ENCODE measurements around the gene VWA8. TPM values are rescaled to one million over a fixed set of nuclear protein-coding genes. Genes with fewer than 3 reads are reported as not detected.
A peak's percentile ranks its signal among the peaks of the same experiment; 100 is the strongest.

VWA8 gene
- total RNA-seq, 5 donors from 2014 or later (not counting 1 experiment from before 2014, with no cell fraction given) = 17.8 to 27.1 (median 22.9) TPM

DNA sequence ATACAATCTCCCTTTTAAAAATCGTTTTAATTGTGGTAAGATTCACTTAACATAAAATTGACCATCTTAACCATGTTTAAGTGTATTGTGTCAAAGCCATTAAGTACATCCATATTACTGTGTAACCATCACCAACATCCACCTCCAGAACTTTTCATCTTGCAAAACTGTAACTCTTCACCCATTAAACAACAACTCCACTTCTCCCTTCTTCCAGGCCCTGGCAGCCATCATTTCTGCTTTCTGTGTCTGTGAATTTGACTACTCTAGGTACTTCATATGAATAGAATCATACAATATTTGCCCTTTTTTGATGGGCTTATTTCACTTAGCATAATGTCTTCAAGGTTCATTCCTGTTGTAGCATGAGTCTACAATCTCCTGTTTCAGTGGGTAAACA is 36.5 kb upstream of the VWA8 start:
- H3K9me3 ChIP-seq = no peaks in the 10 kb centered on the region
- no peak for DNase-seq
- CTCF ChIA-PET = no interaction called here
- H3K4me1 Mint-ChIP-seq = no peaks in the 10 kb centered on the region
- no peak overlapping the region for H3K27ac Mint-ChIP-seq
- no peak for ATAC-seq (replicated peaks in 1 of 4)
- H3K9me3 Mint-ChIP-seq = no peaks in the 10 kb centered on the region
- H3K27me3 Mint-ChIP-seq = peaks cover 0 to 6% of the 10 kb centered on the region in 2 donors
- H3K4me3 ChIP-seq (ENCODE audit: control insufficient read depth in 1 of 2, extremely low read depth in 1 of 2, low read length in 1 of 2) = no peak overlapping the region
- no peaks in the 10 kb centered on the region for H3K27me3 ChIP-seq (replicated peaks in 1 of 2; ENCODE audit: control insufficient read depth in 2 of 2, extremely low read depth in 1 of 2, insufficient read depth in 2 of 2, low read length in 1 of 2)
- no peak overlapping the region for H3K4me3 Mint-ChIP-seq
- no peaks in the 10 kb centered on the region for H3K36me3 Mint-ChIP-seq
- H3K36me3 ChIP-seq (ENCODE audit: control insufficient read depth in 2 of 2, extremely low read depth in 1 of 2, insufficient read depth in 1 of 2, low read length in 1 of 2) = no peaks in the 10 kb centered on the region
- WGBS (ENCODE audit: insufficient coverage) = no CpG with 5 or more reads among the region's 1 CpG
- POLR2A ChIA-PET = no interaction called here
- H3K27ac ChIP-seq (ENCODE audit: low read length) = no peak overlapping the region
- no peaks in the 10 kb centered on the region for H3K4me1 ChIP-seq (ENCODE audit: control insufficient read depth in 1 of 2, extremely low read depth in 1 of 2, insufficient read depth in 2 of 2, low read length in 2 of 2)

DNA sequence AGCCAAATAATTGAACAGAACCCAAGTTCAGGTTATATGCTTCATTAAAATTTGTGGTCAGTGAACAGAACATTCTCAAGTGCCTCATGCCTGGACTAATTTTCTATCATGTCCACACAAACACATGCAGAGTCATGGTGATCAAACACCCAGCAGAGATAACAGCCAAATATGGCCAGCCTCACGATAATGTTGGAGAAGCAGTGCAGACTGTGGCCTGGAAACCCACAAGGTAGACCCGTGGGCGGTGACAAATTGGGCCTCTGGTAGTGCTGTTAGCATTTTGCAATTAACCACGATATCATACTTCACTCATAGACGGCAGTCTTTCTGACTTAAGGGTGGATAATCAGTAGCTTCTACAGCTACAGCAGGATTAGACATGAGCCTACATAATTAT is 35.0 kb upstream of the VWA8 start:
- H3K4me3 ChIP-seq (ENCODE audit: control insufficient read depth in 1 of 2, extremely low read depth in 1 of 2, low read length in 1 of 2) = no peak overlapping the region
- Mint-ChIP-seq H3K27ac (no peak overlapping the region), H3K9me3 (no peaks in the 10 kb centered on the region), H3K27me3 (peaks cover 4% of the 10 kb centered on the region in 2 donors), H3K36me3 (no peaks in the 10 kb centered on the region), H3K4me1 (no peaks in the 10 kb centered on the region), H3K4me3 (no peak overlapping the region)
- H3K36me3 ChIP-seq (ENCODE audit: control insufficient read depth in 2 of 2, extremely low read depth in 1 of 2, insufficient read depth in 1 of 2, low read length in 1 of 2) = no peaks in the 10 kb centered on the region
- CTCF ChIA-PET = no interaction called here
- DNase-seq = peak in 6 of 35 experiments; percentile 2 to 25 (median 14)
- POLR2A ChIA-PET = no interaction called here
- H3K27ac ChIP-seq (ENCODE audit: low read length) = no peak overlapping the region
- no peaks in the 10 kb centered on the region for H3K9me3 ChIP-seq
- ATAC-seq (replicated peaks in 1 of 4) = no peak
- 48% methylated on average over 4 of the region's 5 CpGs for WGBS (ENCODE audit: insufficient coverage)
- H3K4me1 ChIP-seq (ENCODE audit: control insufficient read depth in 1 of 2, extremely low read depth in 1 of 2, insufficient read depth in 2 of 2, low read length in 2 of 2) = no peaks in the 10 kb centered on the region
- H3K27me3 ChIP-seq (replicated peaks in 1 of 2; ENCODE audit: control insufficient read depth in 2 of 2, extremely low read depth in 1 of 2, insufficient read depth in 2 of 2, low read length in 1 of 2) = no peaks in the 10 kb centered on the region

DNA sequence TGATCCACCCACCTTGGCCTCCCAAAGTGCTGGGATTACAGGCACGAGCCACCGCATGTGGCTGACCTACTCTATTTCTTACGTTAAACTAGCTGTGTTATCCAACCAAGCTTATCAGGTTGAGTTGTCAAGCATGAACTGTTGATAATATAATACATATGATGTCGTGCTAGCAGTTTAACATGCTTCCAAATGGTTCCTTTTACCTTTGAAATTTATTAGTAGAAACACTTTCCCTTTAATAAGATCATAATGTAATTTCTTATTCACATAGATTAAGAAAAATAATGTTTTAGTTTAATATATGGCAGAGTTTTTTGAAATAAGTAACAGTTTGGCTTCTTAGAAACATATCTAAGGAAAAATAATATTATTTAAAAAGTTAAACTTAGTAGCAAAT is 34.4 kb upstream of the VWA8 start:
- H3K9me3 Mint-ChIP-seq = no peaks in the 10 kb centered on the region
- WGBS (ENCODE audit: insufficient coverage) = no CpG with 5 or more reads among the region's 4 CpGs
- H3K4me3 Mint-ChIP-seq = no peak overlapping the region
- Histone ChIP-seq H3K27ac (ENCODE audit: low read length) (no peak overlapping the region), H3K4me1 (ENCODE audit: control insufficient read depth in 1 of 2, extremely low read depth in 1 of 2, insufficient read depth in 2 of 2, low read length in 2 of 2) (no peaks in the 10 kb centered on the region), H3K27me3 (replicated peaks in 1 of 2; ENCODE audit: control insufficient read depth in 2 of 2, extremely low read depth in 1 of 2, insufficient read depth in 2 of 2, low read length in 1 of 2) (no peaks in the 10 kb centered on the region), H3K9me3 (no peaks in the 10 kb centered on the region), H3K36me3 (ENCODE audit: control insufficient read depth in 2 of 2, extremely low read depth in 1 of 2, insufficient read depth in 1 of 2, low read length in 1 of 2) (no peaks in the 10 kb centered on the region), H3K4me3 (ENCODE audit: control insufficient read depth in 1 of 2, extremely low read depth in 1 of 2, low read length in 1 of 2) (no peak overlapping the region)
- H3K27ac Mint-ChIP-seq = no peak overlapping the region
- ChIA-PET CTCF (no interaction called here), POLR2A (no interaction called here)
- no peak for DNase-seq
- no peak for ATAC-seq (replicated peaks in 1 of 4)
- peaks cover 8 to 9% of the 10 kb centered on the region in 2 donors for H3K27me3 Mint-ChIP-seq
- H3K36me3 Mint-ChIP-seq = no peaks in the 10 kb centered on the region
- no peaks in the 10 kb centered on the region for H3K4me1 Mint-ChIP-seq

DNA sequence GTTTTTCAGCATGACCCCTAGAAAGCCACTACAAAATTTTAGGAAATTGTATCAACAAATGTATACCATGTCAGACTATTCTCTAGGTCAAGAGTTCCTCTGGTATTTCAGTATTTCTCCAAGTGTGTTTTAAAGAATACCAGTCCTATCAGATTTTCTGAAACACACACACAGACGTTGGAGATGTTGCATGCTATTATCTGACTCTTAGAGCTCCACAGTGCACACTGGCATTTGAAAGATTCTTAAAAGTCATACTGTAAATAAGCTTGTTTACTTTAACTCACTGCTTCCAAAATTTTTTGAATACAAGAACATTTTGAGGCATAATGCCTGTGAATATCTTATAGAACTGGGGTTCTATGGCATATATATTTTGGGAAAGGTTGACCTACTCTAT is 33.8 kb upstream of the VWA8 start:
- CTCF ChIA-PET = no interaction called here
- WGBS (ENCODE audit: insufficient coverage) = 100% methylated on average over 1 of the region's 1 CpG
- POLR2A ChIA-PET = interaction anchor here in 1 of 2 donors (0.6 kb wide), 1 partner anchor 66 kb away, joined by 4 read pairs; no protein-coding TSS in a partner anchor
- no peaks in the 10 kb centered on the region for H3K27me3 ChIP-seq (replicated peaks in 1 of 2; ENCODE audit: control insufficient read depth in 2 of 2, extremely low read depth in 1 of 2, insufficient read depth in 2 of 2, low read length in 1 of 2)
- no peak overlapping the region for H3K27ac Mint-ChIP-seq
- no peaks in the 10 kb centered on the region for H3K36me3 Mint-ChIP-seq
- H3K4me1 ChIP-seq (ENCODE audit: control insufficient read depth in 1 of 2, extremely low read depth in 1 of 2, insufficient read depth in 2 of 2, low read length in 2 of 2) = no peaks in the 10 kb centered on the region
- no peaks in the 10 kb centered on the region for H3K9me3 Mint-ChIP-seq
- no peak overlapping the region for H3K4me3 ChIP-seq (ENCODE audit: control insufficient read depth in 1 of 2, extremely low read depth in 1 of 2, low read length in 1 of 2)
- H3K9me3 ChIP-seq = no peaks in the 10 kb centered on the region
- H3K27ac ChIP-seq (ENCODE audit: low read length) = no peak overlapping the region
- DNase-seq (no peak), ATAC-seq (replicated peaks in 1 of 4) (no peak)
- no peaks in the 10 kb centered on the region for H3K4me1 Mint-ChIP-seq
- no peaks in the 10 kb centered on the region for H3K36me3 ChIP-seq (ENCODE audit: control insufficient read depth in 2 of 2, extremely low read depth in 1 of 2, insufficient read depth in 1 of 2, low read length in 1 of 2)
- no peak overlapping the region for H3K4me3 Mint-ChIP-seq
- peaks cover 8 to 9% of the 10 kb centered on the region in 2 donors for H3K27me3 Mint-ChIP-seq

DNA sequence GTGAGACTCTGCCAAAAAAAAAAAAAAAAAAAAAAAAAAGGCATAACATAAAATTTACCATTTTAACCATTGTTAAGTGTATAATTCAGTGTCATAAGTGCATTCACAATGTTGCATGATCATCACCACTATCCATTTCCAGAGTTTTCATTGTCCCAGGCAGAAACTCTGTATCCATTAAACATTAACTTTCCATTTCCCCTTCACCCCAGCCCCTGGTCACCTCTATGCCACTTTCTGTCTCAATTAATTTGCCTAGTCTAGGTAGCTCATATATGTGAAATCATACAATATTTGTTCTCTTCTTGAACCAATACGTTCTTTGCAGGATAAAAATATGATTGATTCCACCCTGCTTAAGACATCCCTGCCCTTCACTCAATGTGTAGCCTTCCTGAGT is 31.0 kb upstream of the VWA8 start:
- H3K36me3 Mint-ChIP-seq = no peaks in the 10 kb centered on the region
- H3K9me3 ChIP-seq = no peaks in the 10 kb centered on the region
- no peak for DNase-seq
- ATAC-seq (replicated peaks in 1 of 4) = no peak
- H3K4me1 ChIP-seq (ENCODE audit: control insufficient read depth in 1 of 2, extremely low read depth in 1 of 2, insufficient read depth in 2 of 2, low read length in 2 of 2) = no peaks in the 10 kb centered on the region
- no peak overlapping the region for H3K27ac Mint-ChIP-seq
- no peak overlapping the region for H3K27ac ChIP-seq (ENCODE audit: low read length)
- peaks cover 0 to 3% of the 10 kb centered on the region in 2 experiments for H3K27me3 ChIP-seq (replicated peaks in 1 of 2; ENCODE audit: control insufficient read depth in 2 of 2, extremely low read depth in 1 of 2, insufficient read depth in 2 of 2, low read length in 1 of 2)
- H3K36me3 ChIP-seq (ENCODE audit: control insufficient read depth in 2 of 2, extremely low read depth in 1 of 2, insufficient read depth in 1 of 2, low read length in 1 of 2) = no peaks in the 10 kb centered on the region
- H3K4me3 ChIP-seq (ENCODE audit: control insufficient read depth in 1 of 2, extremely low read depth in 1 of 2, low read length in 1 of 2) = no peak overlapping the region
- peaks cover 6 to 9% of the 10 kb centered on the region in 2 donors for H3K27me3 Mint-ChIP-seq
- H3K4me1 Mint-ChIP-seq = no peaks in the 10 kb centered on the region
- WGBS (ENCODE audit: insufficient coverage) = no CpG with 5 or more reads among the region's 1 CpG
- POLR2A ChIA-PET = no interaction called here
- no peaks in the 10 kb centered on the region for H3K9me3 Mint-ChIP-seq
- no peak overlapping the region for H3K4me3 Mint-ChIP-seq
- CTCF ChIA-PET = no interaction called here

DNA sequence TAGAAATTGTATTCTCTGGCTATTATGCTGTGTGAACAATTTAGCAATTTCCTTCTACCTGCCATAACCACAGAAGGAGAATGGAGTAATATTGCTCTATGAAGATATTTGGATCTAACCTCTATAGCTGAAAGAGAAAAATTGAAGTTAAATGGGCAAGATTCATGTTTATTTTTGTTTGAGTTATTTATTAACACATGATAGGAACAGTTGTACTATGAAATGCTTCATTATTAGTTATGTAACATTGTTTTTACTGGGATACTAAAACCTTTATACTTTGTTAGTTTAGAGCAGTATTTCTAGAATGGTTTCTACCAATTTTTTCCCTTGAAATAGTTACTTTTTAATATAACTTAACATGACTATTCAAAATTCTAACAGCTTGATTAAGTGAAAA is 27.3 kb upstream of the VWA8 start:
- no peak for ATAC-seq (replicated peaks in 1 of 4)
- CTCF ChIA-PET = interaction anchor here in 1 of 2 donors (0.6 kb wide), 1 partner anchor 110 kb away, joined by 3 read pairs; no protein-coding TSS in a partner anchor
- no peaks in the 10 kb centered on the region for H3K36me3 Mint-ChIP-seq

More for the DNA sequence above, 27.3 kb upstream of the VWA8 start:
- Mint-ChIP-seq H3K27ac (no peak overlapping the region), H3K9me3 (no peaks in the 10 kb centered on the region), H3K27me3 (peaks cover 12 to 15% of the 10 kb centered on the region in 2 donors), H3K4me3 (no peak overlapping the region), H3K4me1 (no peaks in the 10 kb centered on the region)
- H3K27ac ChIP-seq (ENCODE audit: low read length) = no peak overlapping the region
- POLR2A ChIA-PET = no interaction called here
- no peaks in the 10 kb centered on the region for H3K36me3 ChIP-seq (ENCODE audit: control insufficient read depth in 2 of 2, extremely low read depth in 1 of 2, insufficient read depth in 1 of 2, low read length in 1 of 2)
- DNase-seq = no peak
- H3K4me1 ChIP-seq (ENCODE audit: control insufficient read depth in 1 of 2, extremely low read depth in 1 of 2, insufficient read depth in 2 of 2, low read length in 2 of 2) = no peaks in the 10 kb centered on the region
- H3K9me3 ChIP-seq = no peaks in the 10 kb centered on the region
- H3K4me3 ChIP-seq (ENCODE audit: control insufficient read depth in 1 of 2, extremely low read depth in 1 of 2, low read length in 1 of 2) = no peak overlapping the region
- peaks cover 0 to 3% of the 10 kb centered on the region in 2 experiments for H3K27me3 ChIP-seq (replicated peaks in 1 of 2; ENCODE audit: control insufficient read depth in 2 of 2, extremely low read depth in 1 of 2, insufficient read depth in 2 of 2, low read length in 1 of 2)

Data from T-cell (primary cell).